ENCODE data around the gene SMCO4. TPM values are rescaled to one million over a fixed set of nuclear protein-coding genes. Genes with fewer than 3 reads are reported as not detected.

Gene SMCO4
- total RNA-seq, 1 experiment from 2014 or later, result 8.5 TPM

DNA sequence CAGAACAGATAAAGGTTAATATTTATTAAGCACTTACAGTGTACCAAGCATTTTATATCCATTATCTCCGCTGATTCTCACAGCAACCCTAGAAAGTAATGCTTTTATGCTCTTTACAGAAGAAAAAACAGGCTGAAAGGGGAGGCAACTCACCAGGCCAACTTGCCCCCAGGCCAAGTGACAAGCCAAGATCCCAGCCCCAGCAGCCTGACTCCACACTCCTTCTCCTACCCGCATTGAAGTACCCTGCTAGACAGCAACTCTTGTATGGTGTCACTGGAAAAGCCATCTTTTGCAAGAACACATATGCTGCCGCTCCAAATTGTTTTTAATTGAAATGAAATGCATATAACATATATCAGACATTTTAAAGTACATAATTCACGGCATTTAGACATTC is 25.6 kb downstream of the SMCO4 start:
- POLR2A ChIA-PET, result no interaction called here
- no peak overlapping the region for H3K27ac Mint-ChIP-seq (ENCODE audit: low read depth, unreplicated experiment)
- DNase-seq (ENCODE audit: unreplicated experiment), result no peak
- no TSS peak for BruUV-seq (replicated peaks)
- TF ChIP-seq, protein P1, sequence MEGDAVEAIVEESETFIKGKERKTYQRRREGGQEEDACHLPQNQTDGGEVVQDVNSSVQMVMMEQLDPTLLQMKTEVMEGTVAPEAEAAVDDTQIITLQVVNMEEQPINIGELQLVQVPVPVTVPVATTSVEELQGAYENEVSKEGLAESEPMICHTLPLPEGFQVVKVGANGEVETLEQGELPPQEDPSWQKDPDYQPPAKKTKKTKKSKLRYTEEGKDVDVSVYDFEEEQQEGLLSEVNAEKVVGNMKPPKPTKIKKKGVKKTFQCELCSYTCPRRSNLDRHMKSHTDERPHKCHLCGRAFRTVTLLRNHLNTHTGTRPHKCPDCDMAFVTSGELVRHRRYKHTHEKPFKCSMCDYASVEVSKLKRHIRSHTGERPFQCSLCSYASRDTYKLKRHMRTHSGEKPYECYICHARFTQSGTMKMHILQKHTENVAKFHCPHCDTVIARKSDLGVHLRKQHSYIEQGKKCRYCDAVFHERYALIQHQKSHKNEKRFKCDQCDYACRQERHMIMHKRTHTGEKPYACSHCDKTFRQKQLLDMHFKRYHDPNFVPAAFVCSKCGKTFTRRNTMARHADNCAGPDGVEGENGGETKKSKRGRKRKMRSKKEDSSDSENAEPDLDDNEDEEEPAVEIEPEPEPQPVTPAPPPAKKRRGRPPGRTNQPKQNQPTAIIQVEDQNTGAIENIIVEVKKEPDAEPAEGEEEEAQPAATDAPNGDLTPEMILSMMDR (IDR thresholded peaks at IDR 0.05; ENCODE audit: unreplicated experiment), result no peak
- no peaks in the 10 kb centered on the region for H3K27me3 Mint-ChIP-seq (ENCODE audit: insufficient read depth, unreplicated experiment)
- no peak overlapping the region for H3K4me3 Mint-ChIP-seq (ENCODE audit: unreplicated experiment)
- H3K9me3 Mint-ChIP-seq (ENCODE audit: unreplicated experiment), result no peaks in the 10 kb centered on the region
- CTCF ChIA-PET, result no interaction called here
- intact Hi-C loops (cut with micrococcal nuclease), result no loop called here
- peaks cover 4% of the 10 kb centered on the region for H3K36me3 Mint-ChIP-seq (ENCODE audit: insufficient read depth, unreplicated experiment)
- peaks cover 12% of the 10 kb centered on the region for H3K4me1 Mint-ChIP-seq (ENCODE audit: insufficient read depth, unreplicated experiment)

DNA sequence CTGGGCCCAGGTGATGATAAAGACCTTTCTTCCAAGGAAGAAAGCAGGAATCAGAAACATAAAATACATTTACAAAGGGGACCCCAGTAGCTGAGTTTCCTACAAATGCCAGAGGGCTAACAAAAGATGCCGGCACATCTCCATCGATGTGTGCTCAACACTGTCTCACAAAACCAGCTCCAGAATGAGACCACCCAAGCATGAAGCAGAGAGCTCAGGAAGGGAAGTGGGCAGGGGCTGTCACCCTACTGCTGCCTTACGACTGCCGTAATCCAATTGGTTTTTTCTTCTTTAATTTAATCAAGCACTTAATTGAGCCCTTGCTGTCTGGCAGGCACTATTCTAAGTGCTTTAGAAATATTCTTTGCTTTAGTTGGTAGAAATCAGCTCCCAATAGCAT is 26.1 kb downstream of the SMCO4 start:
- intact Hi-C loops (cut with micrococcal nuclease), result no loop called here
- peaks cover 12% of the 10 kb centered on the region for H3K4me1 Mint-ChIP-seq (ENCODE audit: insufficient read depth, unreplicated experiment)
- peaks cover 4% of the 10 kb centered on the region for H3K36me3 Mint-ChIP-seq (ENCODE audit: insufficient read depth, unreplicated experiment)

DNA sequence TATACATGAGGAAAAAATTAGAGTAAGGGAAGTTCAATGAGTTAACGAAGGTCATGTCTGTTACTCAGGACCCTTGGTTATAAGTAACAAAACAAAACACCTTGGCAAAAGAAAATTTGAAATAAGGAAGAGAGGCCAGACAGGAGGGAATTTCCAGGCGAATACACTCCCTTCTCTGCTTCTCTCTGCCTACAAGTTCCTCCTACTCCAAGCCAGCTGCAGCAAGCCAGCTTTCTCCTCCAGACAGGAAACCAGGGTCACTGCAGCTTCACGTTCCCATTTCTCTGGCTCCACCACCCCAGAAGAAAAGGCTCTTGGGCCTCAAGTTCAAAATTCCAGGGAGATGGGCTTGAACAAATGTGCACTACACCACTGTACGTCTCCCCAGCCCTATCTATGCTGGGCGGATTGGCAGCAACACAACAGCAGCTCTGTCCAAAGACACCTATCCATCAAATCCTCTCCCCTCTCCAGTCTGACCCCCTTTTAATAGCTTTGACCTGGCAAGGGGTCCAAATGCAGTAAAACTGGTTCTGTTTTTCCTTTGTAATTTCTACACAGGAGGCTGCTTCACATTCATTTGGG is 27.7 kb downstream of the SMCO4 start:
- no peak overlapping the region for H3K27ac Mint-ChIP-seq (ENCODE audit: low read depth, unreplicated experiment)
- TF ChIP-seq, protein P1 (IDR thresholded peaks at IDR 0.05; ENCODE audit: unreplicated experiment), result no peak
- DNase-seq (ENCODE audit: unreplicated experiment), result no peak
- H3K4me1 Mint-ChIP-seq (ENCODE audit: insufficient read depth, unreplicated experiment), result peaks cover 7% of the 10 kb centered on the region
- intact Hi-C loops (cut with micrococcal nuclease), result no loop called here
- H3K4me3 Mint-ChIP-seq (ENCODE audit: unreplicated experiment), result no peak overlapping the region
- ChIA-PET POLR2A (no interaction called here), CTCF (no interaction called here)
- peaks cover 4% of the 10 kb centered on the region for H3K36me3 Mint-ChIP-seq (ENCODE audit: insufficient read depth, unreplicated experiment)
- H3K9me3 Mint-ChIP-seq (ENCODE audit: unreplicated experiment), result no peaks in the 10 kb centered on the region
- H3K27me3 Mint-ChIP-seq (ENCODE audit: insufficient read depth, unreplicated experiment), result no peaks in the 10 kb centered on the region
- BruUV-seq (replicated peaks), result no TSS peak

More for the DNA sequence above, 26.1 kb downstream of the SMCO4 start:
- TF ChIP-seq, protein P1 (IDR thresholded peaks at IDR 0.05; ENCODE audit: unreplicated experiment), result no peak
- no peak for DNase-seq (ENCODE audit: unreplicated experiment)
- no peaks in the 10 kb centered on the region for H3K9me3 Mint-ChIP-seq (ENCODE audit: unreplicated experiment)
- BruUV-seq (replicated peaks), result no TSS peak
- POLR2A ChIA-PET, result no interaction called here
- H3K4me3 Mint-ChIP-seq (ENCODE audit: unreplicated experiment), result no peak overlapping the region
- H3K27me3 Mint-ChIP-seq (ENCODE audit: insufficient read depth, unreplicated experiment), result no peaks in the 10 kb centered on the region
- CTCF ChIA-PET, result no interaction called here
- no peak overlapping the region for H3K27ac Mint-ChIP-seq (ENCODE audit: low read depth, unreplicated experiment)

DNA sequence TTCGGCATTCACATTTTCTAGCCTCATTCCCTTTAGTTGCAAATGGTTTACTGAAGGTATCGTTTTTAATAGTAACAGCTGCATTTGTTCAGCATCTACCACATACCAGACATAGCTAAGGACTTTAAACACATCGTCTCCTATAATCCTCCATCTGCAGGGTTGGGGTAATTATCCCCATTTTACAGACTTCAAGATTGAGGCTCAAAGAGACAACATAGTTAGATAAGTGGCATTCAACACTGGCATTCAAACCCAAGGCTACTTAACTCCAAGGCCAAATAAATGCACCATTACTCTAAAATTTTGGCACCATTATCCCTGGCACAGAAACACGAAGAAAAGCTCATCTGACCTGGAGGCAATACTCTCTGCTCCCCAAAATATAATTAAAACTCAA is 28.5 kb downstream of the SMCO4 start:
- Mint-ChIP-seq H3K9me3 (ENCODE audit: unreplicated experiment) (no peaks in the 10 kb centered on the region), H3K36me3 (ENCODE audit: insufficient read depth, unreplicated experiment) (peaks cover 4% of the 10 kb centered on the region), H3K4me3 (ENCODE audit: unreplicated experiment) (no peak overlapping the region), H3K27me3 (ENCODE audit: insufficient read depth, unreplicated experiment) (no peaks in the 10 kb centered on the region), H3K27ac (ENCODE audit: low read depth, unreplicated experiment) (no peak overlapping the region), H3K4me1 (ENCODE audit: insufficient read depth, unreplicated experiment) (peaks cover 7% of the 10 kb centered on the region)
- CTCF ChIA-PET, result no interaction called here
- no TSS peak for BruUV-seq (replicated peaks)
- intact Hi-C loops (cut with micrococcal nuclease), result no loop called here
- TF ChIP-seq, protein P1 (IDR thresholded peaks at IDR 0.05; ENCODE audit: unreplicated experiment), result no peak
- no peak for DNase-seq (ENCODE audit: unreplicated experiment)
- POLR2A ChIA-PET, result no interaction called here
